HEK293T (cell line): ENCODE data around the gene SMAD4.

Experiments
- ARNT ChIP-seq: fragments of 450-650 bp; IDR thresholded peaks from 2 replicates; pipeline ENCODE4 v1.6.1; 2017; ENCODE audit warnings: mild to moderate bottlenecking
- SP1 ChIP-seq: fragments of 450-650 bp; IDR thresholded peaks from 2 replicates; pipeline ENCODE4 v1.6.1; 2017
- SUZ12 ChIP-seq: fragments of 450-650 bp; IDR thresholded peaks from 2 replicates; pipeline ENCODE4 v1.6.1; 2016; ENCODE audit warnings: mild to moderate bottlenecking

- no peak for TF ChIP-seq SUZ12
- TF ChIP-seq ARNT, result no peak
- TF ChIP-seq SP1, result no peak
Observed at GRCh38 chr18:51127664-51128063, 97.7 kb downstream of the SMAD4 start.
